H9 (cell line): ENCODE results near the gene IGF2BP2. TPM values are rescaled to one million over a fixed set of nuclear protein-coding genes. Genes with fewer than 3 reads are reported as not detected.

ENCODE experiments used
- DNase-seq: peaks from one replicate; pipeline ENCODE4 v3.0.0-alpha.2; 2017
- H2AFZ ChIP-seq: one replicate; pipeline ENCODE4 v1.6.1; 2013; ENCODE audit warnings: mild to moderate bottlenecking, low read length, control low read depth, moderate library complexity
- H2AK5ac ChIP-seq: 2 replicates; pipeline ENCODE4 v1.6.1; 2013; ENCODE audit warnings: low read length, control low read depth, mixed read lengths; ENCODE audit not compliant: insufficient read length
- H2BK120ac ChIP-seq: one replicate; pipeline ENCODE4 v1.6.1; 2013; ENCODE audit warnings: low read depth, mild to moderate bottlenecking, low read length, control low read depth, inconsistent platforms; ENCODE audit not compliant: poor library complexity, severe bottlenecking
- H2BK12ac ChIP-seq: 2 replicates; pipeline ENCODE4 v1.6.1; 2013; ENCODE audit warnings: low read length, control low read depth, mixed read lengths, low read depth; ENCODE audit not compliant: insufficient read length
- H2BK15ac ChIP-seq: 2 replicates; pipeline ENCODE4 v1.6.1; 2013; ENCODE audit warnings: low read depth, low read length, control low read depth
- H2BK20ac ChIP-seq: one replicate; pipeline ENCODE4 v1.6.1; 2013; ENCODE audit warnings: low read depth, mild to moderate bottlenecking, low read length, control low read depth, inconsistent platforms; ENCODE audit not compliant: poor library complexity, severe bottlenecking
- H2BK5ac ChIP-seq: 2 replicates; pipeline ENCODE4 v1.6.1; 2013; ENCODE audit warnings: low read length, control low read depth, mixed read lengths; ENCODE audit not compliant: insufficient read length
- H3K14ac ChIP-seq: 2 replicates; pipeline ENCODE4 v1.6.1; 2013; ENCODE audit warnings: low read length, control low read depth; ENCODE audit not compliant: insufficient read depth
- H3K18ac ChIP-seq: 2 replicates; pipeline ENCODE4 v1.6.1; 2013; ENCODE audit warnings: low read depth, mild to moderate bottlenecking, mixed read lengths, low read length, control low read depth; ENCODE audit not compliant: insufficient read length
- H3K23ac ChIP-seq: 2 replicates; pipeline ENCODE4 v1.6.1; 2013; ENCODE audit warnings: low read length, control low read depth, mixed read lengths, low read depth; ENCODE audit not compliant: insufficient read length
- H3K23me2 ChIP-seq: 2 replicates; pipeline ENCODE4 v1.6.1; 2013; ENCODE audit warnings: low read depth, mild to moderate bottlenecking, mixed read lengths, low read length, control low read depth; ENCODE audit not compliant: insufficient read length, poor library complexity, severe bottlenecking
- H3K27ac ChIP-seq: 2 replicates; pipeline ENCODE4 v1.5.1; 2013; ENCODE audit warnings: low read length, control low read depth, mixed read lengths, low read depth; ENCODE audit not compliant: insufficient read length
- H3K27me3 ChIP-seq: 2 replicates; pipeline ENCODE4 v1.6.1; 2013; ENCODE audit warnings: low read length, control low read depth, inconsistent platforms; ENCODE audit not compliant: insufficient read depth
- H3K4ac ChIP-seq: 2 replicates; pipeline ENCODE4 v1.6.1; 2013; ENCODE audit warnings: low read depth, mild to moderate bottlenecking, control low read depth, inconsistent platforms, low read length, moderate library complexity
- H3K4me1 ChIP-seq: 2 replicates; pipeline ENCODE4 v1.6.1; 2013; ENCODE audit warnings: low read length, control low read depth, inconsistent platforms; ENCODE audit not compliant: insufficient read depth
- H3K4me2 ChIP-seq: 2 replicates; pipeline ENCODE4 v1.6.1; 2013; ENCODE audit warnings: low read length, control low read depth, mixed read lengths; ENCODE audit not compliant: insufficient read length, insufficient read depth
- H3K56ac ChIP-seq: 2 replicates; pipeline ENCODE4 v1.6.1; 2013; ENCODE audit warnings: low read depth, mild to moderate bottlenecking, mixed read lengths, low read length, control low read depth; ENCODE audit not compliant: insufficient read length
- H3K79me1 ChIP-seq: 2 replicates; pipeline ENCODE4 v1.6.1; 2013; ENCODE audit warnings: low read depth, mild to moderate bottlenecking, moderate library complexity, low read length, control low read depth, inconsistent platforms; ENCODE audit not compliant: insufficient read depth, poor library complexity, severe bottlenecking
- H3K79me2 ChIP-seq: 2 replicates; pipeline ENCODE4 v1.6.1; 2013; ENCODE audit warnings: low read length, control low read depth, inconsistent platforms; ENCODE audit not compliant: insufficient read depth
- H3K9ac ChIP-seq: 2 replicates; pipeline ENCODE4 v1.6.1; 2013; ENCODE audit warnings: low read length, control low read depth, mixed read lengths; ENCODE audit not compliant: insufficient read length; ENCODE audit errors: extremely low read depth
- H3K9me3 ChIP-seq: one replicate; pipeline ENCODE4 v1.6.1; 2013; ENCODE audit warnings: low read depth, low read length, inconsistent platforms; ENCODE audit not compliant: control insufficient read depth
- H3T11ph ChIP-seq: one replicate; pipeline ENCODE4 v1.6.1; 2013; ENCODE audit warnings: mild to moderate bottlenecking, low read length, control low read depth, inconsistent platforms
- H4K20me1 ChIP-seq: one replicate; pipeline ENCODE4 v1.6.1; 2013; ENCODE audit not compliant: control insufficient read depth, insufficient read length, insufficient read depth
- H4K5ac ChIP-seq: 2 replicates; pipeline ENCODE4 v1.6.1; 2013; ENCODE audit warnings: low read depth, mild to moderate bottlenecking, mixed read lengths, low read length, control low read depth; ENCODE audit not compliant: insufficient read length
- H4K8ac ChIP-seq: replicated peaks from 2 replicates; pipeline ENCODE4 v1.6.1; 2013; ENCODE audit warnings: low read length, control low read depth, mixed read lengths, low read depth; ENCODE audit not compliant: insufficient read length
- H4K91ac ChIP-seq: 2 replicates; pipeline ENCODE4 v1.6.1; 2013; ENCODE audit warnings: low read depth, mild to moderate bottlenecking, moderate library complexity, mixed read lengths, low read length, control low read depth; ENCODE audit not compliant: insufficient read length
- H3K27ac Mint-ChIP-seq, 3 experiments: 2 replicates in 2 of 3; 3 replicates in 1 of 3; pipeline ENCODE4 v1.8.0; 2020 to 2021; ENCODE audit warnings: mixed read lengths in 3 of 3, mild to moderate bottlenecking in 1 of 3, moderate library complexity in 1 of 3
- H3K27me3 Mint-ChIP-seq: 2 replicates; pipeline ENCODE4 v1.8.0; 2021; ENCODE audit warnings: low read depth, mild to moderate bottlenecking, moderate library complexity, mixed read lengths
- H3K36me3 Mint-ChIP-seq, 3 experiments: 2 replicates in 2 of 3; 3 replicates in 1 of 3; pipeline ENCODE4 v1.8.0; 2020 to 2021; ENCODE audit warnings: low read depth in 3 of 3, mixed read lengths in 3 of 3; ENCODE audit not compliant: insufficient read depth in 1 of 3
- H3K4me1 Mint-ChIP-seq, 2 experiments: 2 replicates each; pipeline ENCODE4 v1.8.0; 2020; ENCODE audit warnings: mixed read lengths in 2 of 2
- H3K4me3 Mint-ChIP-seq, 2 experiments: 2 replicates in 1 of 2; 3 replicates in 1 of 2; pipeline ENCODE4 v1.8.0; 2020 to 2021; ENCODE audit warnings: mild to moderate bottlenecking in 2 of 2, mixed read lengths in 2 of 2, moderate library complexity in 1 of 2
- H3K9me3 Mint-ChIP-seq, 2 experiments: 2 replicates in 1 of 2; 3 replicates in 1 of 2; pipeline ENCODE4 v1.8.0; 2020; ENCODE audit warnings: mild to moderate bottlenecking in 2 of 2, mixed read lengths in 2 of 2, moderate library complexity in 1 of 2
- CTCF ChIP-seq: fragments of 200-600 bp; sonication (generic); conservative IDR thresholded peaks from 3 replicates; pipeline ENCODE4 v1.8.0; 2021; ENCODE audit warnings: antibody characterized with exemption, mild to moderate bottlenecking
- WGBS: extraction: QIAGEN DNeasy Blood & Tissue Kit; methylation state at CpG from one replicate; pipeline ENCODE4 v1.1.7; 2013; ENCODE audit warnings: missing lambda C conversion rate, low lambda C conversion rate, mixed read lengths; ENCODE audit not compliant: insufficient read length; ENCODE audit errors: extremely low coverage; 5-methylcytosine and 5-hydroxymethylcytosine counted together
- total RNA-seq: library from RNA; stranded (reverse); gene quantifications from 2 replicates; pipeline ENCODE4 v1.2.1, GENCODE V29; 2021

Gene IGF2BP2
- total RNA-seq, 1 experiment from 2014 or later, result 130 TPM

GRCh38 chr3:185722881-185723280, 102.0 kb downstream of the IGF2BP2 start:
- no peak overlapping the region for H3K23ac ChIP-seq
- H3K4me1 ChIP-seq, result peaks cover 35% of the 10 kb centered on the region; the same call in 1 of the 2 replicates
- H3K27ac ChIP-seq, result no peak overlapping the region
- no peak overlapping the region for H3K14ac ChIP-seq
- H3K23me2 ChIP-seq, result no peaks in the 10 kb centered on the region
- no peak overlapping the region for H4K8ac ChIP-seq
- H4K20me1 ChIP-seq, result no peaks in the 10 kb centered on the region
- H2BK120ac ChIP-seq, result no peak overlapping the region
- H3K4ac ChIP-seq, result no peak overlapping the region
- no peak overlapping the region for H3T11ph ChIP-seq
- no peak overlapping the region for H3K9ac ChIP-seq
- Mint-ChIP-seq H3K4me3 (no peak overlapping the region), H3K27me3 (no peaks in the 10 kb centered on the region), H3K4me1 (peaks cover 68 to 71% of the 10 kb centered on the region in 2 experiments), H3K36me3 (peaks cover 0 to 3% (median 1%) of the 10 kb centered on the region in 3 experiments; a peak in 2 of 7 replicates), H3K27ac (peak overlapping the region in 1 of 3 experiments; percentile 2; a peak in 1 of 7 replicates), H3K9me3 (no peaks in the 10 kb centered on the region)
- H2BK20ac ChIP-seq, result no peak overlapping the region
- no peak overlapping the region for H4K5ac ChIP-seq
- H2BK15ac ChIP-seq, result no peak overlapping the region
- H3K4me2 ChIP-seq, result no peak overlapping the region
- no peaks in the 10 kb centered on the region for H3K9me3 ChIP-seq
- peaks cover 20% of the 10 kb centered on the region; the same call in 1 of the 2 replicates for H3K79me2 ChIP-seq
- H3K27me3 ChIP-seq, result no peaks in the 10 kb centered on the region
- H2AK5ac ChIP-seq, result no peak overlapping the region
- H3K18ac ChIP-seq, result no peak overlapping the region
- no peak overlapping the region for H2BK5ac ChIP-seq
- no peak overlapping the region for H4K91ac ChIP-seq
- DNase-seq, result no peak
- TF ChIP-seq CTCF, result no peak
- no peak overlapping the region for H2AFZ ChIP-seq
- H3K79me1 ChIP-seq, result peaks cover 4% of the 10 kb centered on the region
- no peak overlapping the region for H2BK12ac ChIP-seq
- no CpG with 5 or more reads among the region's 5 CpGs for WGBS
- H3K56ac ChIP-seq, result no peak overlapping the region
